Prostate gland (tissue), 2 donors: ENCODE results near the gene SCFD2.

Source experiments
- CTCF ChIP-seq, 4 experiments: fragments of 200-600 bp in 2 of 4; fragments of 450-650 bp in 2 of 4; sonication (generic) in 2 of 4; IDR thresholded peaks; 1 replicate in 3 of 4; 2 replicates in 1 of 4; pipeline ENCODE4 v1.5.1; 2016 to 2019; ENCODE audit warnings: antibody characterized with exemption in 4 of 4, mild to moderate bottlenecking in 2 of 4, moderate library complexity in 2 of 4
- POLR2A ChIP-seq: fragments of 450-650 bp; IDR thresholded peaks from one replicate; pipeline ENCODE4 v1.6.1; 2016; ENCODE audit warnings: antibody characterized with exemption, mild to moderate bottlenecking
- POLR2AphosphoS5 ChIP-seq: sonication (generic); formaldehyde crosslinking; IDR thresholded peaks from one replicate; pipeline ENCODE4 v1.6.1; 2017; ENCODE audit warnings: antibody characterized with exemption

DNA sequence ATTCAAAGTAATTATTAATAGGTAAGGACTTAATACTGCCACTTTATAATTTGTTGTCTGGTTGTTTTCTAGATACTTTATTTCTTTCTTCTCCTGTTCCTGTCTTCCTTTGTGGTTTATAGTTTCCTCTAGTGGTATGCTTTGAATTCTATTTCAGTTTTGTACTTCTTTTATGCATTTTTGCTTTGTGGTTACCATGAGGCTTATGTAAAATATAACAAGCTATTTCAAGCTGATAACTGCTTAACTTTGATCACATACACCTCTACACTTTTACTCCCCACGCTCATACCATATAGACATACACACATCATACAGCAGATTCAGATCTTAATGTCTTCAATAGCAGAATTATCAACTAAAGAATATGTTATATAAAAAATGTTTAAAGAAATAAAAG, 192.3 kb downstream of the SCFD2 start:
- no peak for TF ChIP-seq CTCF (IDR thresholded peaks at IDR 0.05)
- no peak for TF ChIP-seq POLR2A
- TF ChIP-seq POLR2AphosphoS5, result no peak
